Aorta (tissue), 5 donors: ENCODE measurements around the gene SENP5. TPM values are rescaled to one million over a fixed set of nuclear protein-coding genes. Genes with fewer than 3 reads are reported as not detected.
"Not testable (repeated sequence)": the region's sequence is repeated elsewhere in the genome, so short reads cannot be mapped to it uniquely, and the experiment has no call there.

Experiments
- ATAC-seq: fragments of 200-7000 bp; cut with Tn5 transposase; one replicate; pipeline ENCODE4 v1.9.1; 2022; ENCODE audit warnings: moderate library complexity; ENCODE audit not compliant: low FRiP score
- DNase-seq, 2 donors: peaks; one replicate each; pipeline ENCODE4 v3.0.0-alpha.2; 2020
- H3K27ac ChIP-seq, 2 donors: one replicate each; pipeline ENCODE4 v1.5.1; 2013; ENCODE audit warnings: low read length in 2 of 2, mild to moderate bottlenecking in 2 of 2, moderate library complexity in 2 of 2, control low read depth in 1 of 2, inconsistent platforms in 1 of 2, low read depth in 1 of 2
- H3K27me3 ChIP-seq, 2 donors: one replicate each; pipeline ENCODE4 v1.6.1; 2013; ENCODE audit warnings: control low read depth in 1 of 2, low read length in 1 of 2, mild to moderate bottlenecking in 1 of 2, moderate library complexity in 1 of 2; ENCODE audit not compliant: insufficient read depth in 2 of 2, control insufficient read depth in 1 of 2
- H3K36me3 ChIP-seq, 2 donors: one replicate each; pipeline ENCODE4 v1.6.1; 2013; ENCODE audit warnings: control low read depth in 1 of 2, low read length in 1 of 2, mild to moderate bottlenecking in 1 of 2; ENCODE audit not compliant: insufficient read depth in 2 of 2, control insufficient read depth in 1 of 2
- H3K4me1 ChIP-seq, 2 donors: one replicate each; pipeline ENCODE4 v1.6.1; 2013; ENCODE audit warnings: low read length in 2 of 2, control low read depth in 1 of 2, mild to moderate bottlenecking in 1 of 2, moderate library complexity in 1 of 2; ENCODE audit not compliant: insufficient read depth in 2 of 2, control insufficient read depth in 1 of 2
- H3K4me3 ChIP-seq, 2 donors: one replicate each; pipeline ENCODE4 v1.5.1; 2013; ENCODE audit warnings: low read length in 2 of 2, control low read depth in 1 of 2, mild to moderate bottlenecking in 1 of 2
- H3K9me3 ChIP-seq: one replicate; pipeline ENCODE4 v1.6.1; 2013; ENCODE audit warnings: mild to moderate bottlenecking, low read length; ENCODE audit not compliant: control insufficient read depth
- WGBS, 2 donors: extraction: QIAGEN DNeasy Blood & Tissue Kit; methylation state at CpG; one replicate each; pipeline ENCODE4 v1.1.7; 2013; 5-methylcytosine and 5-hydroxymethylcytosine counted together
- intact Hi-C, 2 donors: fragments of 100-400 bp; cut with DNase I; formaldehyde crosslinking; loops; one replicate each; pipeline versions ENCODE4 v1.14.2 to v1.15.0; 2022
- polyA plus RNA-seq, 2 donors: library from polyadenylated mRNA; stranded (reverse); fragments of 200-250 nt; gene quantifications; one replicate each; pipeline ENCODE4 v1.2.3, GENCODE V29; 2013
- total RNA-seq, 2 donors: library from RNA; stranded (reverse); fragmentation: NEBNext Ultra II Directional; extraction: Animal tissue kit (Norgen Biotek cat#: 25700); gene quantifications; one replicate each; pipeline ENCODE4 v1.2.1, GENCODE V29; 2021
- donor health status: healthy with polysubstance abuse.
- donor health status: Bipolar disorder and iron deficiency.
- donor health status: DM: no; HTN: no; CAD: no.
- donor health status: DM: no; HTN: no; CAD: no.
- donor health status: DM: yes; HTN: yes; CAD: no.

SENP5 gene
- total and polyA plus RNA-seq, 4 donors, result 4.9 to 42.8 (median 26.5) TPM

DNA sequence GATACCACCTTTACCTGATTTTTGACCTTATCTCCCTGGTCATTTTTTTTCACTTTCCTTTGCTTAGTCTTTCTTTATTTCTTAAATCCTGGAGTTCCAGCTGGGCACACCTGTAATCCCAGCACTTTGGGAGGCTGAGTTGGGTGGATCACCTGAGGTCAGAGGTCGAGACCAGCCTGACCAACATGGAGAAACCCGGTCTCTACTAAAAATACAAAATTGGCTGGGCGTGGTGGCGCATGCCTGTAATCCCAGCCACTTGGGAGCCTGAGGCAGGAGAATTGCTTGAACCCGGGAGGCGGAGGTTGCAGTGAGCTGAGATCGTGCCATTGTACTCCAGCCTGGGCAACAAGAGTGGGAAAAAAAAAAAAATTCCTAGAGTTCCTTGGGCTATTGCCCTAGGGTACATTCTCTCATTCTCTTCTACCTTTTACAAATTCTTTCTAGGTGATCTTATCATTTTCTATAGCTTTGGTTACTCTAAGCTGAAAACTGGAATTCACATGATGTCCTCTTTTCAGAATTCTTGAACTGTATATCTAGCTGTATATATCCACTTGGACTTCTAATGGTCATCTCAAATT lies 6.9 kb downstream of the SENP5 start:
- H3K4me3 ChIP-seq, DNase-seq, ATAC-seq, H3K4me1 ChIP-seq, H3K36me3 ChIP-seq, H3K27me3 ChIP-seq, H3K27ac ChIP-seq, H3K9me3 ChIP-seq, intact Hi-C loops: not testable (repeated sequence)
- 92 to 94% methylated on average over 7 of the region's 7 CpGs for WGBS, 2 donors

DNA sequence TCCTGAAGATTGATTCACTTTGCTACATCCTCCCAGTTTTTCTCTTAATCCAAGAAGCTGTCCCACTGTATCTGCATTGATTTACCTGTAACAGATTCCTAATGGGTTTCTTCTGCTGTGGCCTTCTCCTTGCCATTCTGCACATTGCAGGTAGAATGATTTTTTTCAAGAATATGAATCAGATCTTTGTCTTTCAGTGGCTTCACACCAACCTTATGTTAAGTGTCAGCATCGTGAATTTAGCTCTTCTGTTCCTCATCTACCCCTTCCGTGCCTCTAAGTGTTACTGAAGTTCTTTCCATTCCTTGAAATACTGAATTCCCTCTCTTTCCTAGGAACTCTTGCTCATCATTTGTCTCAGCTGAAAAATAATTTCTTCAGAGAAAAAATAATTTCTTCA lies 7.5 kb downstream of the SENP5 start:
- WGBS, 2 donors, result 80 to 88% methylated on average over 2 of the region's 2 CpGs
- no peaks in the 10 kb centered on the region for H3K27me3 ChIP-seq
- no peaks in the 10 kb centered on the region for H3K9me3 ChIP-seq
- no peak for ATAC-seq
- intact Hi-C loops, result no loop called here
- no peaks in the 10 kb centered on the region for H3K4me1 ChIP-seq
- H3K4me3 ChIP-seq, result no peak overlapping the region
- H3K36me3 ChIP-seq, result no peaks in the 10 kb centered on the region
- DNase-seq, result no peak
- H3K27ac ChIP-seq, result no peak overlapping the region

DNA sequence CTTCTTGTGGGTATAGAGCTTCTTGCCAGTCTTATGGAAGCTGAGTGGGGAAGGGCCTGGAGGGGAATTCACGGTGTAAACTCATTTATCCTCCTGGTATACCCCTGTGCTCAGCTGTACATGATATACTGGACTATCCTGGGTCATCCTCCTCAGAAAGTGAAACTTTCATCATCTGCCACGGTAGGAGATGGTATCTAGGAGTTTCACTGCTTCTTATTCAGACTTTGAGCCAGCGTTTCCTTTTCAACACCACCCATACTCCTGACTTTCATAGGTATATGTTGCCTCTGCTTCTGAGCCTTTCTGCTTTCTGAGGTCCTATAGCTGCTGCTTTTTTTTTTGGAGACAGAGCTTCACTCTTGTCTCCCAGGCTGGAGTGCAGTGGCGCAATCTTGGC lies 15.6 kb downstream of the SENP5 start:
- 83 to 87% methylated on average over 4 of the region's 4 CpGs for WGBS, 2 donors
- Histone ChIP-seq H3K27me3 (no peaks in the 10 kb centered on the region), H3K4me3 (no peak overlapping the region), H3K9me3 (no peaks in the 10 kb centered on the region), H3K27ac (no peak overlapping the region), H3K4me1 (peaks cover 0 to 2% of the 10 kb centered on the region in 2 donors), H3K36me3 (peaks cover 3 to 6% of the 10 kb centered on the region in 2 donors)
- intact Hi-C loops, result no loop called here
- no peak for ATAC-seq
- DNase-seq, result no peak

DNA sequence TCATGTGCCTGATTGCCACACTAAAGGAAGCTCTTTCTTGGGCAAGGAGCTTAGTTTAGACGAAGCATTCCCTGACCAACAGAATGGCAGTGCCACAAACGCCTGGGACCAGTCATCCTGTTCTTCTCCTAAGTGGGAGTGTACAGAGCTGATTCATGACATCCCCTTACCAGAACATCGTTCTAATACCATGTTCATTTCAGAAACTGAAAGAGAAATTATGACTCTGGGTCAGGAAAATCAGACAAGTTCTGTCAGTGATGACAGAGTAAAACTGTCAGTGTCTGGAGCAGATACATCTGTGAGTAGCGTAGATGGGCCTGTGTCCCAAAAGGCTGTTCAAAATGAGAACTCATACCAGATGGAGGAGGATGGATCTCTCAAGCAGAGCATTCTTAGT lies 18.4 kb downstream of the SENP5 start:
- no peak overlapping the region for H3K27ac ChIP-seq
- intact Hi-C loops, result no loop called here
- ATAC-seq (no peak), DNase-seq (no peak)
- no peaks in the 10 kb centered on the region for H3K27me3 ChIP-seq
- no peaks in the 10 kb centered on the region for H3K9me3 ChIP-seq
- H3K4me3 ChIP-seq, result no peak overlapping the region
- WGBS, 2 donors, result 75 to 81% methylated on average over 4 of the region's 4 CpGs
- peaks cover 3 to 6% of the 10 kb centered on the region in 2 donors for H3K36me3 ChIP-seq
- peaks cover 0 to 2% of the 10 kb centered on the region in 2 donors for H3K4me1 ChIP-seq

DNA sequence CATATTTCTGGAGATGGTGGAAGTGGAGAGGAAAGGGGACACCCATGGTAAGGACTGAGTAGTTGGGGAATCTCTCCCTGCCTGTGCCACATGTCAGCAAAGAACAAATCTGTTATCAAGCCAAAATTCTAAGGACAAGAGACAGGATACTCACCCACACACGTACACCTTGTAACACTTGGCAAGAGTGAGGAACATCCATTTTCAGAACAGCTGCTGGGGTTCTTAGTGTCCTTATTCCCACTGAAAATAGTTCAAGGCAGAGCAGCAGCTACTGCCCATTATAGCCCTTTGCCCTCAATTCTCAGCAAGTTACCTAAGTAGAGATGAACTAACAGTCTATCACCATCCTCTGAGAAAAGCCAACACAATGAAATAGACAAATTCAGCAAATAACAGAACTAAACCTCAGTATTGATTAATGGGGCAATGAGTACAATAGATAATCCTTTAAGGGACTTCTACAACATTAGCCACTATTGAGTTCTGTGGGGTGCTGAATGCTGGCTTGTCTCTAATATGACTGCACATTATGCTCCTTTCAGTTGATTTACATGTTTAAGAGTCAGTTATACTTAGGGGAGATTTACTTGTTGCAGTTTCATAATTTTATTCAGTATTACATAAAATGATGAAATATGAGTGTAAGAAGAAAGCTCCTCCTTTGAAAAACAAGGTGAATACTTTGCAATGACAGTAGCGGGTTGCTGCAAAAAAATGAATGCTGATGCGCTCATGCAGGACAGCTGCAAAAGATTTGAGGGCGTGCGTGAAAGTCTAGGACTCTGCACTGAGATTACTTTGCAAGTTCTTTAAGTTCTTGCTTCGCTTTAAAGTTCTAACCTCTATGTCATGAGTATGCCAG lies 22.4 kb downstream of the SENP5 start:
- peaks cover 3 to 6% of the 10 kb centered on the region in 2 donors for H3K36me3 ChIP-seq
- WGBS, 2 donors, result 88 to 89% methylated on average over 6 of the region's 6 CpGs
- H3K4me3 ChIP-seq, result no peak overlapping the region
- H3K27ac ChIP-seq, result no peak overlapping the region
- DNase-seq, result no peak
- no peaks in the 10 kb centered on the region for H3K9me3 ChIP-seq
- H3K4me1 ChIP-seq, result peaks cover 0 to 3% of the 10 kb centered on the region in 2 donors
- no peak for ATAC-seq
- no peaks in the 10 kb centered on the region for H3K27me3 ChIP-seq
- intact Hi-C loops, result no loop called here

DNA sequence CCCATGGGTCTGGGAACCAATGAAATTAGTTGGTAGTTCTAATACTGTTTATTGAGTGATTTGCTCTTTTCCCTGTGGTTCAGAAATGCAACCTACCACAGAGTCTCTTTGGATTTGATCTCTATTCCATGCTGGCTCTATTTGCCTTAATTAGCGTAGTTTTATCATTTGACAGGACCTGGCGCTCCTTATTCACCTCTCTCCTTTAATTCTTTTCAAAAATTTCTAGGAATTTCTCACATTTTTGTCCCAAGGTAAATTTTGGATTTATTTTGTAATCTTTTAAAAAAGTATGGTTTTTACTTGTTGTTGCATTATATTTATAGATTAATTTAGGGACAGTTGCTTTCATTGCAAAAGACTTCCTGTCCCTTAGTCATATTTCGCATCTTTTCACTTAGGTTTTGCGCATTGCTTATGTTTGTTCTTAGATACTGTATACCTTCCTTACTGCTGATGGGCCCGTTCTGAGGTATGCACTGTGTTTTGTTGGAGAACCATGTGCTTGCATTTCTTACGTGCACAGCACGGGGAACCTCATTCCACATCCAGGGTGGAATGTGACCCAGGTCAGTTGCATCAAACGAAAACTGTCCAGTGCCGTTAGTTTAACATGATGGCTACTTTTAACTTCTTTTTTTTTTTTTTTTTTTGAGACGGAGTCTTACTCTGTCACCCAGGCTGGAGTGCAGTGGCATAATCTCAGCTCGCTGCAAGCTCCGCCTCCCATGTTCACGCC lies 27.0 kb downstream of the SENP5 start:
- Histone ChIP-seq H3K27me3 (no peaks in the 10 kb centered on the region), H3K4me3 (no peak overlapping the region), H3K4me1 (peaks cover 0 to 3% of the 10 kb centered on the region in 2 donors), H3K27ac (no peak overlapping the region), H3K9me3 (no peaks in the 10 kb centered on the region), H3K36me3 (no peaks in the 10 kb centered on the region)
- 88 to 93% methylated on average over 13 of the region's 13 CpGs for WGBS, 2 donors
- no peak for DNase-seq
- no peak for ATAC-seq
- intact Hi-C loops, result no loop called here

DNA sequence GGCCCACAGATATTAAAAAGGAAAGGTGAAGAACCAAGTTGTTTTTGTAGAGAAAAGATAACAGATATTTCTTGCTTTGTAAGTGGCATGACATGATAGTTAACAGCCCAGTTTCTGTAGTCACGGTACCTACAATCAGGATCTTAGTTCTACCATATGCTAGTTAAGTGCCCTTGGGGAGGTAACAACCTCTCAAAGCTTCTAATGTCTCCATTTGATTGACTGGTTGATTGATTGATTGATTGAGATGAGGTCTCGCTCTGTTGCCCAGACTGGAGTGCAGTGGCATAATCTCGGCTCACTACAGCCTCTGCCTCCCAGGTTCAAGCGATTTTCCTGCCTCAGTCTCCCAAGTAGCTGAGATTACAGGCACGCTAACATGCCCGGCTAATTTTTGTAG lies 28.5 kb downstream of the SENP5 start:
- Histone ChIP-seq H3K27ac (no peak overlapping the region), H3K4me1 (peaks cover 0 to 3% of the 10 kb centered on the region in 2 donors), H3K4me3 (no peak overlapping the region), H3K36me3 (no peaks in the 10 kb centered on the region), H3K27me3 (no peaks in the 10 kb centered on the region), H3K9me3 (no peaks in the 10 kb centered on the region)
- WGBS, 2 donors, result 93 to 96% methylated on average over 6 of the region's 6 CpGs
- ATAC-seq, result no peak
- intact Hi-C loops, result no loop called here
- no peak for DNase-seq

DNA sequence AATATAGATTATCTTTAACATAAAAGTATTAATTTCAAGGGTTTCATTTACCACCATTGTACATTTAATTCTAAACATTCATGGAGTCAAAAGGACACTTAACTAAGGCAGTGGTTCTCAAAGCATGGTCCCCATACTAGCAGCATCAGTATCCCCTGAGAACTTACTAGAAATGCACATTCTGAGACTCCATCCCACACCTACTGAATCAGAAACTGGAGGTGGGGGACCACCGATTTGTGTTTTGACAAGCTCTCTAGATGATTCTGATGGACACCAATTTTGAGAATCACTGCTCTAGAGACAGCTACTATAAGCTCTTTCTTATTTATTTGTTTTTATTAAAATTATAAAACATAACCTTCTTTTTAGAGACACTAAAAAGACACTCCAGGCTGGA lies 34.0 kb downstream of the SENP5 start:
- H3K4me1 ChIP-seq, result no peaks in the 10 kb centered on the region
- intact Hi-C loops, result no loop called here
- ATAC-seq (no peak), DNase-seq (no peak)
- no peak overlapping the region for H3K4me3 ChIP-seq
- H3K27me3 ChIP-seq, result no peaks in the 10 kb centered on the region
- H3K9me3 ChIP-seq, result no peaks in the 10 kb centered on the region
- peaks cover 0 to 3% of the 10 kb centered on the region in 2 donors for H3K36me3 ChIP-seq
- 85 to 87% methylated on average over 1 of the region's 1 CpG for WGBS, 2 donors
- H3K27ac ChIP-seq, result no peak overlapping the region
